SW 1271 (cell line): Measurements from ENCODE around the gene SAXO1.
"Not testable (repeated sequence)": the region's sequence is repeated elsewhere in the genome, so short reads cannot be mapped to it uniquely, and the experiment has no call there.

Experiments
- DNase-seq, 2 experiments: peaks; one replicate each; lab custom pipeline; 2025; lab: John Stamatoyannopoulos, UW

The SAXO1 gene, protein sequence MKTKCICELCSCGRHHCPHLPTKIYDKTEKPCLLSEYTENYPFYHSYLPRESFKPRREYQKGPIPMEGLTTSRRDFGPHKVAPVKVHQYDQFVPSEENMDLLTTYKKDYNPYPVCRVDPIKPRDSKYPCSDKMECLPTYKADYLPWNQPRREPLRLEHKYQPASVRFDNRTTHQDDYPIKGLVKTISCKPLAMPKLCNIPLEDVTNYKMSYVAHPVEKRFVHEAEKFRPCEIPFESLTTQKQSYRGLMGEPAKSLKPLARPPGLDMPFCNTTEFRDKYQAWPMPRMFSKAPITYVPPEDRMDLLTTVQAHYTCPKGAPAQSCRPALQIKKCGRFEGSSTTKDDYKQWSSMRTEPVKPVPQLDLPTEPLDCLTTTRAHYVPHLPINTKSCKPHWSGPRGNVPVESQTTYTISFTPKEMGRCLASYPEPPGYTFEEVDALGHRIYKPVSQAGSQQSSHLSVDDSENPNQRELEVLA

DNA sequence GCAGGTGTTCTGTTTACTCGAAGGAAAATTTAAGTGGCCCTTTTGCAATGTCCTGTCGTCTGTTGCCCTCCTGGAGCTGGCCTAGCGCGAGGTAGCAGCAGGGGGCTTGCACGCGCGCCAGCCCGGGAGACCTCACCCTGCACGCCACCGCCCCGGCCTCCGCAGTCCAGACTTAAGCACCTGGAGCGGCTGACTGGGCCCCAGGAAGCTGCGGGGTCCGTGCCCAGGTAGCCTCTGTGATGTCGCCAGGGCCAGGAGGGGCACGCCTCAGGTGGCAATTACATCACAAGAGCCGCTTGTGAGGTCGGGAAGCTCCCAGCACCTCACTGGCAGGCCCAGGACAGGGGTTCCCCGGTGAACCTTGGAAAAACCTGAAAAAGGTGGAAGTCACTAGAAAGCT is at the start of gene SAXO1:
Gene SAXO1 (minus strand): TSS at position 195 of the 400 bp plus-strand sequence. CDS start 301 bp downstream, outside the sequence.
- no peak for DNase-seq

DNA sequence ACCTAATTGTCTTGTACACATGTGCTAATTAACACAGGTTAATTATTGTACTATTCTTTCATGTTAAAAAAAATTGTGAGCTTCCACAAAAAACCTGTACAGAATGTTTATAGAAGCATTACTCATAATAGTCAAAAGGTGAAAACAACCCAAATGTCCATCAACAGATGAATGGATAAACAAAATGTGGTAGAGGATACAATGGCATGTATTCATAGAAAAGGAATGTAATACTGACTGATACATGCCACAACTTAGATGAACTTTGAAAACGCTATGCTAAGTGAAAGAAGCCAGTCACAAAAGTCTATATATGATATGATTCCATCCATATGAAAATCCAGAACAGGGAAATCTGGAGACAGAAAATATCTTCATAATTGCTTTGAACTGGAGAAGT is 41.8 kb upstream of the SAXO1 start:
- DNase-seq, result no peak

DNA sequence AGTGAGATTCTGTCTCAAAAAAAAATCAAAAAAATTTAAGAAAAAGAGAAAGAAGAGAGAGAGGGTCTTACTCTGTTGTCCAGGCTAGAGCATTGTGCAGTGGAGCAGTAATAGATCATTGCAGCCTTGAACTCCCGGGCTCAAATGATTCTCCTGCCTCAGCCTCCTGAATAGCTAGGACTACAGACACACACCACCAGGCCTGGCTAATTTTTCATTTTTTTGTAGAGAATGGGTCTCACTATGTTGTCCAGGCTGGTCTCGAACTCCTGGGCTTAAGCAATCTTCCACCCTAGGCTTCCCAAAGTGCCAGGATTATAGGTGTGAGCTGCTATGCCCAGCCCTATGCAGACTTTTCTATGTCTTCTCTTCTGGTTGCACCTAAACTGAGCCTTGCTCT is 41.2 kb upstream of the SAXO1 start:
- DNase-seq, result no peak

DNA sequence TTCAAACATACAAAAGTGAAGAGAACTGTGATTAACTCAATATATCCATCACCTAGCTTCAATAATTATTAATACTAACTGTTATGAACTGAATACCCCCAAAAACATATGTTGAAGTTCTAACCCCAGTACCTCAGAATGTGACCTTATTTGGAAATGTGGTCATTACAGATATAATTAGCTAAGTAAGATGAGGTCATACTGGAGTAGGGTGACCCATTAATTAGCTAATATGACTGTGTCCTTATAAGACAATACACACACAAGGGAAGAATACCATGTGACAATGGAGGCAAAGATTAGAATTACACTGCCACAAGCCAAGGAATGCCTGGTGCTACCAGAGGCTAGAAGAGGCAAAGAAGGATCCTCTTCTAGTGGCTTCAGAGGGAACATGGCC is 24.0 kb upstream of the SAXO1 start:
- no peak for DNase-seq

DNA sequence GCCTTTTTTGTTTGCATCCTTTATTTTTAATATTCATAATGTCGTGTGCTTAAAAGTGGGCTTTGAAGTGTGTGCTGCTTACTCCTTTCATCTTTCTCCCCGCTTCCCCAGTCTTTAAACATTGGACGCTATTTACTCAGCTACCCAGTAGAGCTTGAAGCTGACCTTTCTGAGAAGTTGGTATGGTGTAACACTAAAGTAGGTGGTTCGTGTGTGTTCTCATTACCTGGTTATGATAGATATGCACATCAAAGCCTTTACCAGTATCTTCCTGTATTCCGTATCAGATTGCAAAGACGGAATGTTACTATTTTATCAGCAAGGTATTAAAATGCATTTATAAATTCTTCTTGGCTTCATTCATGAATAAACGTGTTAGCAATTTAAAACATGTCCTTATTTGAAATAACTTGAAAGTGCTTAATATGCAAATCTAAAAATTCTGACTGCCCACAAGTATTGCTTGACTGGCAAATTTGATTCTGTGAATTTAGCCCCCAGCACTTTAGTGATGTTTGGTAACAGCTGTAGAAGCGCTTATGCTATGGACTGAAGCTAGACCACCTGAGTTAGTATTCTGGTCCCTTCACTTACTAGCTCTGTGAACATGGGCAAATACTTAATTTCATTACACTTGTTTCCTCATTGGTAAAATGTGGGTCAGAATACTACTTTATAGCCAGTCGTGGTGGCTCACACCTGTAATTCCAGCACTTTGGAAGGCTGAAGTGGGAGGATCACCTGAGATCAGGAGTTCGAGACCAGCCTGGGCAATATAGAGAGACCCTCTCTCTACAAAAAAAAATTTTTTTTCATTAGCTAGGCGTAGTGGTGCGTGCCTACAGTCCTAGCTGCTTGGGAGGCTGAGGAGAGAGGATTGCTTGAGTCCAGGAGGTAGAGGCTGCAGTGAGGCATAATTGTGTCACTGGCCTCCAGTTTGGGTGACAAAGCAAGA is 17.9 kb upstream of the SAXO1 start:
- no peak for DNase-seq

DNA sequence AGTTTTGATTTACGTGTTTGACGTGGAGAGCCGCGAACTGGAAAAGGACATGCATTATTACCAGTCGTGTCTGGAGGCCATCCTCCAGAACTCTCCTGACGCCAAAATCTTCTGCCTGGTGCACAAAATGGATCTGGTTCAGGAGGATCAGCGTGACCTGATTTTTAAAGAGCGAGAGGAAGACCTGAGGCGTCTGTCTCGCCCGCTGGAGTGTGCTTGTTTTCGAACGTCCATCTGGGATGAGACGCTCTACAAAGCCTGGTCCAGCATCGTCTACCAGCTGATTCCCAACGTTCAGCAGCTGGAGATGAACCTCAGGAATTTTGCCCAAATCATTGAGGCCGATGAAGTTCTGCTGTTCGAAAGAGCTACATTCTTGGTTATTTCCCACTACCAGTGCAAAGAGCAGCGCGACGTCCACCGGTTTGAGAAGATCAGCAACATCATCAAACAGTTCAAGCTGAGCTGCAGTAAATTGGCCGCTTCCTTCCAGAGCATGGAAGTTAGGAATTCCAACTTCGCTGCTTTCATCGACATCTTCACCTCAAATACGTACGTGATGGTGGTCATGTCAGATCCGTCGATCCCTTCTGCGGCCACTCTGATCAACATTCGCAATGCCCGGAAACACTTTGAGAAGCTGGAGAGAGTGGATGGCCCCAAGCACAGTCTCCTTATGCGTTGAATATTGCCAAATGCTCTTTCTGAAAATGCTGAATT is 17.1 kb upstream of the SAXO1 start:
- DNase-seq, result no peak

DNA sequence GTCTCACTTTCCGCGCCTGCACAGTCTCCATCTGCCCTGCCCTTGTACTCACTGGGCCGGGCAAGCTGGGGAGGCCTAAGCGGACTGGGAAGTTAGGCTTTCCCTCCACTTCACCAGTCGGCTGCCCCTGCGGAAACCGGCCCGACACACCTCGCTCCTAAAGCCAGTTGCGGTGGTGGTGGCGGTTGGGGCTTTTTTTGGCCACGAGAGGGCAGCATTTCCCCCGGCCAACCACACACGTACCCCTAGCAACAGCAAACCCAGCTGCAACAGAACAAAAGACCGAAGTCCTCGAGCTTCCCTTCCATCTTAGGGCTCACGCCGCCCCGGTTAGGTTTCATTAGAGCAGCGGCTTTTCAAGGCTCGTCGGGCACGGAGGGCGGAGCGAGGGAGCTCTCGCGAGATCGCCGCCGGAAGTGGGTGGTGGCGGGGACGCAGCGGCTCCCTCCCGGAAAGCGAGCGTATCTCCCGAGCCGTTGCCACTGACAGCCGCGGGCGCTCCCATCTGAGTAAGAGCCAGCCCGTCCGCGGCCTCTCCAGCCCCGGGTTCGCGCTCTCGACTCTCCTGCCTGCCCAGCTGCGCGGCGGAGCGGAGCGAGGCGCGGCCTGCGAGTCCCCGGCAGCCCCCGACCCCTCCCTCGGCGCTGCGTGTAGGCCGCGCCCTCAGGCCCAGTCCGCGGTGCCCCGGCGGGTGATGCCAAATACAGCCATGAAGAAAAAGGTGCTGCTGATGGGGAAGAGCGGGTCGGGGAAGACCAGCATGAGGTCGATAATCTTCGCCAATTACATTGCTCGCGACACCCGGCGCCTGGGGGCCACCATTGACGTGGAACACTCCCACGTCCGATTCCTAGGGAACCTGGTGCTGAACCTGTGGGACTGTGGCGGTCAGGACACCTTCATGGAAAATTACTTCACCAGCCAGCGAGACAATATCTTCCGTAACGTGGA is 16.2 kb upstream of the SAXO1 start, which contains the start of gene RRAGA:
Gene RRAGA (plus strand): TSS at position 462 of the 951 bp plus-strand sequence. CDS start 233 bp downstream, at position 695.
- DNase-seq, result peak; percentile 48 to 75

DNA sequence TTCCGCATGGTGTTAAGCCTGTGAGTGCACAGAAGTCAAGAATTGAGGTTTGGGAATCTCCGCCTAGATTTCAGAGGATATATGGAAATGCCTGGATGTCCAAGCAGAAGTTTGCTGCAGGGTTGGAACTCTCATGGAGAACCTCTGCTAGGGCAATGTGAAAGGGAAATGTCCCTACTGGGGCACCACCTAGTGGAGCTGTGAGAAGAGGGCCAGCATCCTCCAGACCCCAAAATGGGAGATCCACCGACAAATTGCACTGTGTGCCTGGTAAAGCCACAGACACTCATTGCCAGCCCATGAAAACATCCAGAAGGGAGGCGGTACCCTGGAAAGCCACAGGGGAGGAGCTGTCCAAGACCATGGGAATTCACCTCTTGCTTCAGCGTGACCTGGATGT is 3.6 kb upstream of the SAXO1 start:
- DNase-seq, result no peak

DNA sequence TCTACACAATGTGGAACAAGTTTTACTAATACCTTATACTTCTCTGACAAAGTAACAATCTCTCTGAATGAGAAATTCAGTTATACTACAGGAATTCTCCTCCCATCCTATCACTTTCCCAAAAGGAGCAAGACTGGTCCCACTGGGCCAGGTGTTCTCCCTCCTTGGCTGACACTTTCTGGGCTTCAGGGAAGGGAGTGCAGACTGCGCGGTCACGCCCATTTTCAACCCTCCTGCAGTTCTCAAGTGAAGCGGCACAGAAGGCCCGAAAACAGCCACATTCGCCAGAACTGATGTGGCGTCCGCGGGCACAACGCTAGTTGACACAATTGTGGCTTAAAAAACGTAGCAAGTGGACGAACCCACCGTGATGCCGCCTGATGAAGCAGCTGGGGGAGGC is 603 bp downstream of the SAXO1 start:
- DNase-seq, result no peak

DNA sequence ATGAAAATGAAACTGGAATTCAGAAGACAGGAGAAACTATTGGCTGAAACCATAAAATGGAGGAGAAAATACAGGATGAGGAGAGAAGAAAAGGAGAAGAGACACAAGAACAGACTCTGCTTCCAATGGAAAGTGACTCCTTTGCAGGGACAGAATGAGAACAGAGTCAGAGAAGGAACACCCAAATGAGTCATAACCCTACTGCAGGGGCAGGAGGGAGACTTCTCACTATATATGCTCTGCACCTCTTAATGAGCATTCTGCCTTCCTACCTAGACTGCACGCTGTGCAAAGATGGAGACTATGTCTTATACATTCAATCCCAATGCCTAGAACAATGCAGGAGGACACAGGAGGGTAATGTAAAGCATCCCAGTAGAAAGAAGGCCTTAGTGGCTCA is 2.1 kb downstream of the SAXO1 start:
- DNase-seq, result no peak

DNA sequence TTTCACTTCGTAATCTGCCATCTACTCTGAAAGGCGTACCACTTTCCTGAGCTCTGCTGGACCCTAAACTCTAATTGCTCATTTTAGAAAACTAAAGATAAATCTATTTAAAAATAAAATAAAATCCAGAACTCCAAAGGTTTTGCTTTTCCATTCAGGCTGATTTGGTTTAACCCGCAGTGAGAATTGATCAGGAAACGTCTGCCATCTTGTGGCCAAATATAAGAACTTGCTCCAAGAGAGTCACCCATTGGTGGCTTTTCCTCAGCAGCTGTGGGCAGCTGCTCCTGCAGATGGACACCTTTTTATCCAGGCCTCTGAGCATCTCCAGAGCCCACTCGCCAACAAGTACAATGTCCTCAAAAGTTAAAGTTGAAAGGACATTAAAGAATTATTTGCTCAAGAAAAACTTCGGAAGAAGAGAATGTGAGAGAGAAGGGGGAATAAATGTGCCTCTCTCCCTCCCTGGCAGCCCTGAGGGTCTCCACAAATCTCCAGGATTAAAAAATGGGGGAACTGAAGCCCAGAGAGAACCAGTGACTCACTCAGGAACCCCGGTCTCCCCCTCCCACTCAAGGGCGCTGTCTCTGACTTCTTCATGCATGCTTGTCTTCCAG is 4.1 kb downstream of the SAXO1 start:
- DNase-seq, result peak in 1 of 2 experiments; percentile 17

DNA sequence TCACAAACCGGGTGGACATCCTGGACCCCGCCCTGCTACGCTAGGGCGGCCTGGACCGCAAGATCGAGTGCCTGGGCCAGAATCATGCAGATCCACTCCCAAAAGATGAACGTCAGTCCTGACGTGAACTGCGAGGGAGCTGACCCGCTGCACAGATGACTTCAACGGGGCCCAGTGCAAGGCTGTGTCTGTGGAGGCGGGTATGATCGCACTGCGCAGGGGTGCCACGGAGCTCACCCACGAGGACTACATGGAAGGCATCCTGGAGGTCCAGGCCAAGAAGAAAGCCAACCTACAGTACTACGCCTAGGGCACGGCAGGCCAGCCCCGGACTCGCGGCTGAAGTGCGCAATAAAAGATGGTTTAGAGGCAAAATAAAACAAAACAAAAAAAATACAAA is 5.2 kb downstream of the SAXO1 start:
- no peak for DNase-seq

DNA sequence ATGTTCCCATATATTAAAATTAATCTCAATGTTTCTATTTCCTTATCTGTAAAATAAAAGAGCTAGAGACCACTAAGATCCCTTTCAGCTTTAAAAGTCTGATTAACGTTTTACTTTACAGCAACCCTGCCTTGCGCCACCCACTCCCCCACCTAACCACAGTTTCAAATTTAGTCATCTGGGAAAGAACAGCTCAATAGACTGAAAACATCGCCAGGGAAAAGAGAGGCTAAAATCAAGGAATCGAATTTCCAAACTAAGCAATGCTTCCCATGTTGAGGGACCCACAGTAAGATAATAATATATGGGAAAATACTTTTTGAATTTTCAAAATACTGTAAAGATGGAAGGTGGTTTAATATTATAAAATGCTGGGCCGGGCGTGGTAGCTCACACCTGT is 6.6 kb downstream of the SAXO1 start:
- no peak for DNase-seq

DNA sequence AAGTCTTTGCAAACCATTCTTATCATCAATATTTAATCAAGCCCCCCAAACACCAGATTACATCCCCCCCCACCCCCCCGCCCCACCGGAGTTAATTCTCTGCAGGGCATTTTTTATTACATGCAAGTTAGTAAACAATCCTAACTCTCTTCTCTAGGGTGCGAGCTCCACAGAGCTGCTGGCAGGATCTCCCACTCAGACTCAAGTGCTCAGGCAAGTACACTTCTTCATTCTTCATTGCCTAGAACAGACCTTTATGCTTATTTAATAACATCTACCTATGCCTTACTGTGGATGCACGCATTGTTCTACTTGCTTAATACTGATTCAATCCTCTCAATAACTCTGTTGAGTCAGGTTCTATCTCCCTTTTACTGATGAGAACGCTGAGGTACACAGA is 9.9 kb downstream of the SAXO1 start:
- DNase-seq, result no peak

DNA sequence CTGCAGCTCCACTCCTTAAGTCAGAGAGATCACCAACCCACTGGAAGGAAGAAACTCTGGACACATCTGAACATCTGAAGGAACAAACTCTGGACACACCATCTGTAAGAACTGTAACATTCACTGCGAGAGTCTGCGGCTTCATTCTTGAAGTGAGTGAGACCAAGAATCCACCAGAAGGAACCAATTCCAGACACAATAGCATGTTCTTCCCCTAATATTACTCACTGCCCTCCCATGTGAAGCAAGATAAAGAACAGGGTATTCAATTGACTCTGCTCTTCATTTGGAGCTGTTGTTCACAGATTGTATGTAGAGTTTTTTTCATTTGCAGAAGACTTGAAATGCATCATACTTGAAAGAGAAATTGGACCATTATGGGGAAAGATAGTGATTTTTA is 10.8 kb downstream of the SAXO1 start:
- no peak for DNase-seq

DNA sequence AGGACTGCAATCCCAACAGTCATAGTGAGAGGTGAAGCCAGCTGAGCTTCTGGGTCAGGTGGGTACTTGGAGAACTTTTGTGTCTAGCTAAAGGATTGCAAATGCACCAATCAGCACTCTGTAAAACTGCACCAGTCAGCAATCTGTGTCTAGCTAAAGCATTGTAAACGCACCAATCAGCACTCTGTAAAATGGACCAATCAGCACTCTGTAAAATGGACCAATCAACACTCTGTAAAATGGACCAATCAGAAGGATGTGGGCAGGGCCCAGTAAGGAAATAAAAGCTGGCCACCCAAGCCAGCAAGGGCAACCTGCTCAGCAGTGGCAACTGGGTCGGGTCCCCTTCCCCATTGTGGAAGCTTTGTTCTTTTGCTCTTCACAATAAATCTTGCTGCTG is 11.4 kb downstream of the SAXO1 start:
- not testable (repeated sequence) for DNase-seq

DNA sequence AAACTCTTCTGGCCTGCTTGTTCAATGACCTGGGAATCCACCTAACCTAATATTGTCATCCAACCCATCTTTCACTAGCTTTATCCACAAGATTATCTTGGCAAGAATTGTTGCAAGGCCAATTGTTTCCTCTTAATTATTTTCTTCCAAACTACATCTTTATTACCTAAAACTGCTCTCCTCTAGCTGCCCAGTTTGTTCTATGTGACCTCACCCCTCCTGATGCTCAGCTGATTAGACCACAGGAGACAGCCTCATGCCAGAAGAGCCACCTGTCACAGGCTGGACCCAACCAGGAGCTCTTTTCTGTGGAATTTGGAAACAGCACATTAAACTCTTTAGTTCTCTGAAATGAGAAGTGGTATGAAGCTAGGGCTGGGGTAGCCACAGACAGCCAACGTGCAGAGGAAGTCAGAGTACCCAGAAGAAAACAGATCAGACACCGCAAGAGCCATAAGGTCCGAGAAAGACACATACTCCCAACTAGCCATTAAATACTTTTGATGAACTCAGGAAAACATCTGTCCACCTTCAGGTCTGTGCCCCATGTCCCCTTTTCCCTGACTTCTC is 12.0 kb downstream of the SAXO1 start:
- no peak for DNase-seq

DNA sequence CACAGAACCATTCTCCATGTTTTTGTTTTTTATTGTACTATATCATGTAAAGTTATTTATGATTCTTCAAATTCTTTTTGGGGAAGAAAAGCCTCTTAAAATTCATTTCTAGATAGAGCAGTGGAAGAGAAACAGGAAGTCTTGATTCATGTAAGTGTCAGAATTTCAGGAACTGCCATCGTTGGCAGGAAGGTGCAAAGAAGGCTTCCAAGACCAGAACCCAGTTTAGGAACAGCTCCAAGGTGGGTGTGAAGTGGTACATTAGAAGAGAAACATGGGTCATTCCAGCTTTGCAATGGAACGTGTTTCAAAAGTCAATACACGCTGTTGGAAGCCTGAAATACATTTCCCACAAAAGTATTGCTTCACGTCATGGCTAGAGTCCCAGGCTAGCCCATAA is 14.8 kb downstream of the SAXO1 start:
- no peak for DNase-seq

DNA sequence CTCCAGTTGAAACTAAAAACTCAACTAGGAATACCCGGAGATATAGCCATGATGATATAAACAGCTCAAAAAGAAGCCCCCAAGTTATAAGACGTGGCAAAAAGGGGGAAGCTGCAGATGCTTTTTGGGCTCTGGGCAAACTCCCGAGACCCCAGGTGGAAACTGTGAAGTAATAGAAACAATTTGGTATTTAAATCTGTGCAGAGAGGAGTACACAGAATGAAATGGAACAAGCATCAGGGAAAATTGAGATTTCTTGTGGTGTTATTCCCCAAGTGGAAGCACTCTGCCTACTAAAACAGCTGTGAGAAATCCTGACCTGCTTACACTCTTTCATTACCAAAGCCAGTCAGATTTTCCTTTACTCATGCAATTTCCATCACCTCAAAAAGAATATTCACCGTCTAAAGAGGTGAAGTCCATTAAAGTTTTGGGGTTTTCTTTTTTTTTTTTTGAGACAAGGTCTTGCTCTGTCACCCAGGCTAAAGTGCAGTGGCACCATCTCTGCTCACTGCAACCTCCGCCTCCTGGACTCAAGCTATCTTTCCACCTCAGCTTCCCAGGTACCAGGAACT is 23.5 kb downstream of the SAXO1 start:
- no peak for DNase-seq

DNA sequence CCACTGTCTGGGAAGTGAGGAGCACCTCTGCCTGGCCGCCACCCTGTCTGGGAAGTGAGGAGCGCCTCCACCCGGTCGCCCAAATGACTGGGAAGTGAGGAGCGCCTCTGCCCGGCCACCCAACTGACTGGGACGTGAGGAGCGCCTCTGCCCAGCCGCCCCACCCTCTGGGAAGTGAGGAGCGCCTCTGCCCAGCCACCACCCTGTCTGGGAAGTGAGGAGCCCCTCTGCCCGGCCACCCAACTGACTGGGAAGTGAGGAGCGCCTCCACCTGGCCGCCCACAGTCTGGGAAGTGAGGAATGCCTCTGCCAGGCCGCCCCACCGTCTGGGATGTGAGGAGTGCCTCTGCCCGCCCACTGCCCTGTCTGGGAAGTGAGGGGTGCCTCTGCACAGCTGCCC is 32.9 kb downstream of the SAXO1 start:
- no peak for DNase-seq
